Activated CD4-positive, alpha-beta T cell treated with anti-CD3 and anti-CD28 coated beads, Interleukin-2, amount 50 U/mL, for 24 hours (primary cell): ENCODE results near the gene PHF11.

ENCODE experiments used
- DNase-seq, 2 donors: peaks; one replicate each; pipeline ENCODE4 v3.0.0-alpha.2; 2020; ENCODE audit warnings: low read depth in 1 of 2, low spot score in 1 of 2

Gene PHF11

GRCh38 chr13:49497272-49497671 is 1.5 kb downstream of the PHF11 start:
- DNase-seq = no peak

GRCh38 chr13:49498206-49498605 is 2.5 kb downstream of the PHF11 start:
- DNase-seq = no peak

GRCh38 chr13:49499889-49500660 is 4.3 kb downstream of the PHF11 start:
- DNase-seq = peak in 1 of 2 donors; percentile 4

- no peak for DNase-seq
These were observed 7.2 kb downstream of the PHF11 start for GRCh38 chr13:49502954-49503353.

- no peak for DNase-seq
These were observed 8.2 kb downstream of the PHF11 start for GRCh38 chr13:49503951-49504350.

GRCh38 chr13:49512578-49512977 is 16.8 kb downstream of the PHF11 start:
- DNase-seq = no peak

GRCh38 chr13:49516467-49516866 is 20.7 kb downstream of the PHF11 start:
- DNase-seq = no peak

- DNase-seq = no peak
These were observed 21.7 kb downstream of the PHF11 start for GRCh38 chr13:49517461-49517860.

GRCh38 chr13:49521224-49521623 is 25.5 kb downstream of the PHF11 start:
- DNase-seq = no peak

- no peak for DNase-seq
These were observed 29.2 kb downstream of the PHF11 start for GRCh38 chr13:49524740-49525501.

- no peak for DNase-seq
These were observed 31.4 kb downstream of the PHF11 start for GRCh38 chr13:49527123-49527522.

GRCh38 chr13:49528161-49528560 is 32.4 kb downstream of the PHF11 start:
- DNase-seq = no peak

GRCh38 chr13:49530457-49530856 is 34.7 kb downstream of the PHF11 start:
- DNase-seq = no peak

GRCh38 chr13:49532593-49532992 is 36.8 kb downstream of the PHF11 start:
- DNase-seq = no peak

GRCh38 chr13:49533011-49533410 is 37.3 kb downstream of the PHF11 start:
- no peak for DNase-seq

- no peak for DNase-seq
These were observed 38.0 kb downstream of the PHF11 start for GRCh38 chr13:49533591-49534269.

- DNase-seq = no peak
These were observed 40.6 kb downstream of the PHF11 start for GRCh38 chr13:49536144-49536873.

GRCh38 chr13:49538404-49538803 is 42.7 kb downstream of the PHF11 start:
- no peak for DNase-seq

GRCh38 chr13:49539313-49539712 is 43.6 kb downstream of the PHF11 start:
- DNase-seq = no peak

GRCh38 chr13:49539746-49540145 is 44.0 kb downstream of the PHF11 start:
- DNase-seq = no peak

- DNase-seq = no peak
These were observed 44.8 kb downstream of the PHF11 start for GRCh38 chr13:49540552-49540951.
